Keratinocyte (primary cell): ENCODE measurements around the gene RUFY2. TPM values are rescaled to one million over a fixed set of nuclear protein-coding genes. Genes with fewer than 3 reads are reported as not detected.

ENCODE experiments used
- DNase-seq: peaks from one replicate; pipeline ENCODE4 v3.0.0-alpha.2; 2011; ENCODE audit warnings: low read depth, missing footprints, low spot score
- FAIRE-seq: peaks from 2 replicates; lab custom pipeline; 2011; peaks lifted over from hg19 to GRCh38; lab: Jason Lieb, UNC
- H2AFZ ChIP-seq: 2 replicates; pipeline ENCODE4 v1.6.0; 2012; ENCODE audit warnings: low read length, control low read depth, inconsistent platforms; ENCODE audit not compliant: control insufficient read depth
- H3K27ac ChIP-seq: 2 replicates; pipeline ENCODE4 v1.5.1; 2011; ENCODE audit warnings: low read length; ENCODE audit not compliant: control insufficient read depth, insufficient read depth
- H3K27me3 ChIP-seq: 3 replicates; pipeline ENCODE4 v1.6.0; 2011; ENCODE audit warnings: low read length; ENCODE audit not compliant: control insufficient read depth, insufficient read depth; ENCODE audit errors: extremely low read depth
- H3K36me3 ChIP-seq, 2 experiments: 2 replicates in 1 of 2; 3 replicates in 1 of 2; pipeline ENCODE4 v1.5.1; 2011; ENCODE audit warnings: low read length in 2 of 2, mild to moderate bottlenecking in 1 of 2; ENCODE audit not compliant: control insufficient read depth in 2 of 2, insufficient read depth in 2 of 2; ENCODE audit errors: extremely low read depth in 1 of 2
- H3K4me1 ChIP-seq: 3 replicates; pipeline ENCODE4 v1.5.1; 2011; ENCODE audit warnings: low read length; ENCODE audit not compliant: control insufficient read depth, insufficient read depth; ENCODE audit errors: extremely low read depth
- H3K4me2 ChIP-seq: 3 replicates; pipeline ENCODE4 v1.6.0; 2011; ENCODE audit warnings: low read depth, low read length; ENCODE audit not compliant: control insufficient read depth, insufficient read depth; ENCODE audit errors: extremely low read depth
- H3K4me3 ChIP-seq, 3 experiments: fragments of 200-600 bp in 1 of 3; sonication (generic) in 1 of 3; 2 replicates in 2 of 3; 3 replicates in 1 of 3; pipeline ENCODE4 v1.5.1; 2011 to 2016; ENCODE audit warnings: low read length in 3 of 3, mild to moderate bottlenecking in 3 of 3, control low read depth in 2 of 3, inconsistent platforms in 1 of 3, low read depth in 1 of 3, mixed read lengths in 1 of 3, mixed run types in 1 of 3, moderate library complexity in 1 of 3; ENCODE audit not compliant: control insufficient read depth in 2 of 3, insufficient read depth in 2 of 3; ENCODE audit errors: extremely low read depth in 1 of 3
- H3K79me2 ChIP-seq: 2 replicates; pipeline ENCODE4 v1.6.0; 2012; ENCODE audit warnings: low read length; ENCODE audit not compliant: control insufficient read depth, insufficient read depth
- H3K9ac ChIP-seq: 3 replicates; pipeline ENCODE4 v1.6.0; 2011; ENCODE audit warnings: low read length; ENCODE audit not compliant: control insufficient read depth, insufficient read depth; ENCODE audit errors: extremely low read depth
- H3K9me1 ChIP-seq: 3 replicates; pipeline ENCODE4 v1.6.0; 2011; ENCODE audit warnings: low read length; ENCODE audit not compliant: control insufficient read depth, insufficient read depth; ENCODE audit errors: extremely low read depth
- H3K9me3 ChIP-seq: 2 replicates; pipeline ENCODE4 v1.5.1; 2012; ENCODE audit warnings: low read depth, low read length; ENCODE audit not compliant: control insufficient read depth
- H4K20me1 ChIP-seq: 3 replicates; pipeline ENCODE4 v1.6.0; 2011; ENCODE audit warnings: low read length; ENCODE audit not compliant: control insufficient read depth, insufficient read depth; ENCODE audit errors: extremely low read depth
- CTCF ChIP-seq, 3 experiments: IDR thresholded peaks in 1 of 3; conservative IDR thresholded peaks in 1 of 3; optimal IDR thresholded peaks in 1 of 3; 2 replicates in 2 of 3; 3 replicates in 1 of 3; pipeline versions ENCODE3 to v1.5.1; 2011; ENCODE audit warnings: low read length in 3 of 3, mild to moderate bottlenecking in 3 of 3, moderate library complexity in 2 of 3, control low read depth in 1 of 3, inconsistent platforms in 1 of 3; ENCODE audit not compliant: insufficient read depth in 2 of 3; ENCODE audit errors: extremely low read depth in 1 of 3
- EZH2 ChIP-seq: IDR thresholded peaks from one replicate; pipeline ENCODE4 v1.6.1; 2012; ENCODE audit warnings: inconsistent platforms, mild to moderate bottlenecking, low read length, moderate library complexity
- dilution Hi-C: fragments of 300-500 bp; cut with MboI; formaldehyde crosslinking; loops from one replicate; pipeline ENCODE4 v1.7.0; 2020; ENCODE audit warnings: low sequenced_read_pairs; ENCODE audit not compliant: extremely low pct_ligation_motif_present
- polyA plus RNA-seq, 5 experiments: library from polyadenylated mRNA; depleted of rRNA in 3 of 5; stranded (reverse) in 3 of 5; stranded (forward) in 1 of 5; unstranded in 1 of 5; fragments of >200 nt; gene quantifications; 1 replicate in 1 of 5; 2 replicates in 3 of 5; 3 replicates in 1 of 5; pipeline versions ENCODE4 v1.2.1 to v1.2.3, GENCODE V29; 2011 to 2012; ENCODE audit warnings: missing spikeins in 2 of 5, low read depth in 1 of 5, low replicate concordance in 1 of 5

RUFY2 gene
- polyA plus RNA-seq, 1 donor (not counting 4 experiments of a cell fraction or from before 2014, with no cell fraction given): 15.6 TPM

GRCh38 chr10:68440898-68441297 is 33.8 kb upstream of the RUFY2 start:
- dilution Hi-C loops: no loop called here
- H3K9me1 ChIP-seq: no peaks in the 10 kb centered on the region
- no peak overlapping the region for H3K4me2 ChIP-seq
- no peak overlapping the region for H3K27ac ChIP-seq
- no peaks in the 10 kb centered on the region for H3K79me2 ChIP-seq
- no peaks in the 10 kb centered on the region for H3K9me3 ChIP-seq
- TF ChIP-seq EZH2: no peak
- no peak for TF ChIP-seq CTCF (optimal IDR thresholded peaks at IDR 0.05 in 1 of 3, IDR thresholded peaks at IDR 0.05 in 1 of 3, conservative IDR thresholded peaks at IDR 0.05 in 1 of 3; ENCODE audit: extremely low read depth in 1 of 3, insufficient read depth in 2 of 3, low read length in 3 of 3)
- no peaks in the 10 kb centered on the region for H3K27me3 ChIP-seq
- H3K9ac ChIP-seq: no peak overlapping the region
- no peak overlapping the region for H2AFZ ChIP-seq
- H3K4me3 ChIP-seq: no peak overlapping the region
- no peaks in the 10 kb centered on the region for H3K4me1 ChIP-seq
- no peaks in the 10 kb centered on the region for H3K36me3 ChIP-seq
- H4K20me1 ChIP-seq: no peaks in the 10 kb centered on the region
- FAIRE-seq (no peak), DNase-seq (no peak)

- Histone ChIP-seq H3K79me2 (no peaks in the 10 kb centered on the region), H2AFZ (no peak overlapping the region), H3K9me3 (no peaks in the 10 kb centered on the region), H3K9me1 (no peaks in the 10 kb centered on the region), H3K4me1 (peaks cover 6% of the 10 kb centered on the region), H3K4me3 (no peak overlapping the region), H4K20me1 (no peaks in the 10 kb centered on the region), H3K27ac (no peak overlapping the region), H3K36me3 (no peaks in the 10 kb centered on the region), H3K4me2 (no peak overlapping the region), H3K27me3 (no peaks in the 10 kb centered on the region), H3K9ac (no peak overlapping the region)
- FAIRE-seq (no peak), DNase-seq (no peak)
- TF ChIP-seq CTCF (optimal IDR thresholded peaks at IDR 0.05 in 1 of 3, IDR thresholded peaks at IDR 0.05 in 1 of 3, conservative IDR thresholded peaks at IDR 0.05 in 1 of 3; ENCODE audit: extremely low read depth in 1 of 3, insufficient read depth in 2 of 3, low read length in 3 of 3) (no peak), EZH2 (no peak)
- dilution Hi-C loops: no loop called here
Observed at GRCh38 chr10:68435803-68436202, 28.7 kb upstream of the RUFY2 start.
